Ovary (tissue), 3 donors: Measurements from ENCODE around the gene POMT1.

Source experiments
- EP300 ChIP-seq: sonication (generic); formaldehyde crosslinking; IDR thresholded peaks from one replicate; pipeline ENCODE4 v1.6.1; 2017; ENCODE audit warnings: antibody characterized with exemption
- TF ChIP-seq, protein P1 (sequence below), 3 donors: fragments of 450-650 bp in 2 of 3; fragments of 200-600 bp in 1 of 3; IDR thresholded peaks; one replicate each; pipeline versions ENCODE4 v1.5.1 to v1.8.0; 2016 to 2022; ENCODE audit warnings: antibody characterized with exemption in 3 of 3, mild to moderate bottlenecking in 1 of 3
- donor health status: DM: no; HTN: no; CAD: no.

DNA sequence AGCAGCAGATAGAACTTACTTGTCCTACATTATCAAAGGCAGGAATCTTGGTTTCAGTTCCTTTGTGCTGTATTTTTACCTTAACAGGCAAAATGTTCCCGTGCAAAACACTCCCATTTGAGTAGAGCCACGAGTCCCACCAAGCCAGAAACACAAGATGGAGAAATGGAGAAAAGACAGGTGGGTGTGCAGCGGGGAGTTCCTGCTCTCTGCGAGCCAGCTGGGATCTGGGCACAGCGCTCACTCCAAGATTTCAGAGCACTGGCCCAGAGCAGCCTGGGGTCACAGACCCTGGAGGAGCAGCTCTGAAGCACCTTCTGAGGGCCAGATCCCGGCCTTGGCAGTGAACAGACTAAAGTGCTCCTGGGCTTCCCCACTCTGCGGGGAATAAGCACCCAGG lies 25.5 kb downstream of the POMT1 start:
- no peak for TF ChIP-seq EP300
- TF ChIP-seq, protein P1, sequence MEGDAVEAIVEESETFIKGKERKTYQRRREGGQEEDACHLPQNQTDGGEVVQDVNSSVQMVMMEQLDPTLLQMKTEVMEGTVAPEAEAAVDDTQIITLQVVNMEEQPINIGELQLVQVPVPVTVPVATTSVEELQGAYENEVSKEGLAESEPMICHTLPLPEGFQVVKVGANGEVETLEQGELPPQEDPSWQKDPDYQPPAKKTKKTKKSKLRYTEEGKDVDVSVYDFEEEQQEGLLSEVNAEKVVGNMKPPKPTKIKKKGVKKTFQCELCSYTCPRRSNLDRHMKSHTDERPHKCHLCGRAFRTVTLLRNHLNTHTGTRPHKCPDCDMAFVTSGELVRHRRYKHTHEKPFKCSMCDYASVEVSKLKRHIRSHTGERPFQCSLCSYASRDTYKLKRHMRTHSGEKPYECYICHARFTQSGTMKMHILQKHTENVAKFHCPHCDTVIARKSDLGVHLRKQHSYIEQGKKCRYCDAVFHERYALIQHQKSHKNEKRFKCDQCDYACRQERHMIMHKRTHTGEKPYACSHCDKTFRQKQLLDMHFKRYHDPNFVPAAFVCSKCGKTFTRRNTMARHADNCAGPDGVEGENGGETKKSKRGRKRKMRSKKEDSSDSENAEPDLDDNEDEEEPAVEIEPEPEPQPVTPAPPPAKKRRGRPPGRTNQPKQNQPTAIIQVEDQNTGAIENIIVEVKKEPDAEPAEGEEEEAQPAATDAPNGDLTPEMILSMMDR (IDR thresholded peaks at IDR 0.05), result no peak
